GM18499 (cell line): ENCODE results near the gene PMM2.

Experiments
- ATAC-seq: cut with Tn5 transposase; IDR thresholded peaks from one replicate; pipeline ENCODE4 v1.9.1; 2021; ENCODE audit warnings: moderate number of reproducible peaks; ENCODE audit not compliant: insufficient read depth, unreplicated experiment

PMM2 gene

DNA sequence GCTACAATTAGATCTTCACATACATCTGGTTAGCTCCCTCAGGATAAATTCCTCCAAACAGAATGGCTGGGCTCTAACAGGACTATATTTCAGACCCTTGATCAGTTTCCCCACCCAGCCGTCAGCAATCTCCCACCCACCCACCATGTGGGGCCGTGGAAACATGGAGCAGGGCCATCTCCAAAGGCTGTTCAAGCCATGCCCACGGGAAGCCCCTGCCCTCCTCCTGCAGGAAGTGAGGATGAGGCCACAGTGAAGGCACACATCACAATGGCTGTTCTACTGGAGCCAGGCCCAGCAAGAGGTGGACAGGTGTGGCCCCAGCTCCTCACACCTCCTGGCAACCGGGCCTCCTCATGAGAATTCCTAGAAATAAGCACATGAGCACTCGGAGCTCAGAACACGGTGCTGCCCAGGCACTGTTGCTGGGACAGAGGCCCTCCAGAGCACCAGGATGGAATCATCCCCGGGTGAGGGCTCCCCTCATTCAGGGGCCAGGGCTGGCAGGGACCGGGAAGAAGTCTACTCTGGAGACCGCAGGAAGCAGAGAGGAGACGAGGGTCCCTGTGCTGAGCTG is 84.5 kb downstream of the PMM2 start, which contains the start of gene LITAFD:
TSS of gene LITAFD (plus strand) at position 311 of the 577 bp plus-strand sequence. CDS start 2,005 bp downstream, outside the sequence.
- ATAC-seq: no peak

DNA sequence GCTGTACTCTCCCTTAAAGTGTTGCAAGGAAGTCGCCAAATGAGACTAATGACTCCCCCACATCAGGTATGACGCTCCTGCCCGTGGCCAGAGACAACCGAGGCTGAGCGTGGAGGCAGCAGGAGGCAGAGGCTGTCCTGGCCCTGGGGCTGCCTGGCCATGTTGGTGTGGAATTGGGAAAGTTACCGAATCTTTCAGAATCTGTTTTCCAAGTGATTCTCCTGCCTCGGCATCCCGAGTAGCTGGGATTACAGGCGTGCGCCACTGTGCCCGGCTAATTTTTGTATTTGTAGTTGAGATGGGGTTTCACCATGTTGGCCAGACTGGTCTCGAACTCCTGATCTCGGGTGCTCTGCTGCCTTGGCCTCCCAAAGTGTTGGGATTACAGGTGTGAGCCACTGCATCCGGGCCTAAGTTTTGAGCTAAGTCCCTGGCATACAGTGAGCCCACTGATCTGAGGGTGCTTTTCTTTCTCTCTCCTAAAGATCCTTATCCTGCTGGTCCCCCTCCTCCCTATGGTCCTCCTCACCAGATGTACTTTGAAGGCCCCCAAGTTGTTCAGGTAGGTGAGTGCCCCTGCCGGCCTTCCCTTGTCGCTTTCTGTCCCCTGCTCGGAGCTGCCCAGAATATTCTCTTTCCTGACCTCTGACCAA is 85.2 kb downstream of the PMM2 start:
- ATAC-seq: no peak

DNA sequence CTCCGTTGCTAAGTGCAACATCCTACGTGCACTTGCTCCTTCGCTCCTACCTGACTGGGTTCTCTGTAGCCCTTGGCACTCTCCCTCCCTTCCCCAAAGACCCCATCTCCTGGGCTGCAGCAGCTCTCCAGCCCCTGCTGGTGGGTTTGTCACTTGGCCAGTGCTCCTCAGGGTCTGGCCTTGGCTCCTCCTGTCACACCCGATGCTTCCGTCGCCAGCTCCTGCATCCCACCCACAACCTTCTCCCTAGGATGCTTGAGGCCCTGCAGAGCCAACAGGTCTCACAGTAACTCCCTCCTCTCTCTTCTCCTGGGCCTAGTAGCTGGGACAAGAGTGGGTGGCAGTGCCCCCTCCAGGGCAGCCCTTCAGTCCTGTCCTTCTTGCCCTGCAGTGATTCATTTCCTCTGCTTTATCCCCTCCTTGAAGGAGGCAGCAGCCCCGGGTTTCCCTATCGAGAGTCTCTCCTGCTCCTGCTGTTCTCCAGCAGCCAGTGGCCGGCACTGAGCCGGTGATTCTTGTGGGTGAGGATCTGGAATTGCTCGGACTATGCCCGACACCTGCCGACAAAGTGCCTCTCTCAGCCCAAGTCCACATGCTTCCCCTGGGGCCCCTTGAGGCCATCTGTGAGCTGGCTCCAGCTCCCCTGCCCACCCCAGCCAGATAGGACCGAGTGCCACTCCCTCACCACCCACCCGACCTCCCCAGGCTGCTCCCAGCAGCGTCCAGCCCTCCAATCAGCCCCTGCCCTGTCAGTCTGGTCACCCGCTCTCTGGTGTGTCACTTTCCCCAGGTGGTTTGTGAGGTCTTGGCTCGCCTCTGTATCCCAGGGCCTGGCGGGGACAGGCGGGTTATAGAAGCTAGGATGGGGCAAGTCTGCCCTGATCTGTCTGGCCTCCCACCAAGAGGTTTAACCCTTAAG is 88.3 kb downstream of the PMM2 start:
- ATAC-seq: no peak

DNA sequence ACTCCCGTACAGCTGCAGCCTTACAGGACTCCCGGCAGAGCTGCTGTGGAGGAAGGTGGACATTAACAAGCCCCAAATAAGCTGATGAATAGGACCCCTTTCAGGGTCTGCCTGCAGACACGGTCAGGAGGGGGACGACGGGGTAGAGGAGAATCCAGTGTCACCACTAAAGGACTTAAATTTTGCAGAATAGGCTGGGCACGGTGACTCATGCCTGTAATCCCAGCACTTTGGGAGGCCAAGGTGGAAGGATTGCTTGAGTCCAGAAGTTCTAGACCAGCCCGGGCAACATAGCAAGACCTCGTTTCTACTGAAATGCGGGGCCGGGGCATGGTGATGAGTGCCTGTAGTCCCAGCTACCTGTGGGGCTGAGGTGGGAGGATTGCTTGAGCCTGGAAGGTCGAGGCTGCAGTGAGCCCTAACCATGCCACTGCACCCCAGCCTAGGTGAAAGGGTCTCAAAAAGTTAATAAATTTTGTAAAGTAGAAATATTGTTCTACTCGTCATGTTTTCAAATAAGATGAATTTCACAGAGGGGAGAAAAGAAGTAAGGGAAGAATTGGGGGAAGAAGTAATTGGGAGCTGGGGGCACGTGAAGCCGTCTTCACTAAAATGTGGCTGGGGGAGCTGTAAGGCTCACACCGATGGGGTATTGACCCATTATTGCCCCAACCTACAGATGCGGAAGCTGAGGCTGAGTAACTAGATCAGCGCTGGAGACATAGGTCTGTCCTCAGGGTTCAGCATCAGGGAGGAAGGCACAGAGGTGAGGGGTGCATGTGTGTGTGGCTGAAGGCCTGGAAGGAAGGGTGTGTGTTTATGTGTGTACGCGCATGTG is 89.2 kb downstream of the PMM2 start:
- ATAC-seq: no peak

DNA sequence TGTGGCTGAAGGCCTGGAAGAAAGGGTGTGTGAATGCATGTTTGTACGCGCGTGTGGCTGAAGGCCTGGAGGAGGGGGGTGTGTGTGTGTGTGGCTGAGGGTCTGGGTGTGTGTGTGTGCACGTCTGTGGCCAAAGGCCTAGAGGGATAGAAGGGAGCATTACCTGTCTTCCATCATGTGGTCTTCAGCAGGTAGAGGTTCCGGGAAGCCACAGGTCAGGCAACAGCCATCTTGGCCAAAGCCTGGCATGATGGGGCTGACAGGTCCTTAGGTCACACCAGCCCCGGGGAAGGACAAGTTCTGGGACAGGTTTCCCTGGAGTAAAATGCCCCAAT is 89.8 kb downstream of the PMM2 start:
- no peak for ATAC-seq

DNA sequence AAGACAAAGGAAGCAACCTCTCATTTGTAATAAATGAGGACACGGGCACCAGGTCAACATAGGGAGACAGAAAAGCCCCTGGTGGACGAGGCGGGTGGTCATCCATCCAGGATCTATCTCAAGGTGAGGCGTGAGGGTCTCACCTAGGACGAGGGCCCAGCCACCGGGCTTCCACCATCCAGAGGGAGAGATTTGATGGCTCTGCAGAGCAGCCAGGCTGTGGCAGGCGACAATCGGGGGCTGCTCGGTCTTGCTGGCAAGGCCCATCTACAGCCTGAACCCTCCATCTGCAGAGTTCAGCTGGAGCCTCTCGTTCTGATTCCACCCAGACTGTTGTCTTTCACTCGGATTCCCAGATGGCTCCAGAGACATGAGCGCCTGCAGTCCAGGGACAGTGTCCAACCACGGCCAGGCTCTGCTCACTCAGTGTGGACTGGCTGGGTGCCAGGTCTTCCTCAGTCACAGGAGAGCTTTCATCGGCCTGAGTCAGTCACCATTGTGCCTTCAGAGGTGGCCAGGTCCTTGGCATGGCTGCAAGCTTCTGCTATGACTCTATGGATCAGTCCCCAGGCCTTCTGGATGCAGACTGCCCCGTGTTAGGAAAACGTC is 90.4 kb downstream of the PMM2 start:
- no peak for ATAC-seq

DNA sequence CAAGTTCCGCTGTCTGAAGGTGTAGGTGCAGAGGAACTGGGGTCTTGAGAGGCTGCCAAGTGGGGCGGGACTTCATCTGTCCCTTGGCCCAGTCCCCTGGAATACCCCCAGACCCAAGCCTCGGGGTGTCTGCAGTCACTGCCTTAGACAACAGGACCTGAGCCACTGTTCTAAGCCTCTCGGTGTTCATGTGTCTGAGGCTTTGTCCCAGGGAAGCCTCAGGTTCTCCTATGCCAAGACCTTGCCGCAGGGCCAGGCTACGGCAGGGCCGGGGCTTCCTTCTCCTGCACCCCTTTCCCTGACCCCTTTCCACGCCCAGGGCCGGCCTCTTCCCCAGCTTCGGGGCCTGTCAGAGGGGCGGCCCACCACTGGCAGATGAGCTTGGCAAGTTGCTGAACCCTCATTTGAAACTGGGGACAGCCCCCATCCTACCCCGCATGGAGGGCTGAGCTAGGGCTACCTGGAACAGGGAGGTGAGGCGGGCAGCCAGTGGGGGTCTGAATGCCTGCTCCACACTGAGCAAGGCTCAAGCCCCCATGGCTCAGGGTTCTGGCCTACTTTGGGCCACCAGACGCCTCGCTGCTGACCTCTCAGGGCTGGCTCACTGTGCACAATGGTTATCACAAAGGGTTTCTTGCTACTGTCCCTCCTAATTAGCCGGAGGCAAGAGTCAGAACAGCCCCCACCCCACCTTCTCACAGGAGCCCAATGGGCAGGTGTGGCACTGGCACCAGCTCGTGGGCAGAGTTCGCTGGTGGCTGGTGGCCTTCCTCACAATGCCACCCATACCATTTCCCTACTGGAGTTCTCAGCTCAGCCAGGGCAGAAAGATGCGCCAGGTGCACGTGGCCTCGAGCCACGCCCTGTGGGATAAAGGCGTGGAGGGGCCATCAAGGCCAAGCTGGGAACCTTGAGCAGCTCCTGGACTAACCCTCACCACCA is 91.6 kb downstream of the PMM2 start:
- no peak for ATAC-seq

DNA sequence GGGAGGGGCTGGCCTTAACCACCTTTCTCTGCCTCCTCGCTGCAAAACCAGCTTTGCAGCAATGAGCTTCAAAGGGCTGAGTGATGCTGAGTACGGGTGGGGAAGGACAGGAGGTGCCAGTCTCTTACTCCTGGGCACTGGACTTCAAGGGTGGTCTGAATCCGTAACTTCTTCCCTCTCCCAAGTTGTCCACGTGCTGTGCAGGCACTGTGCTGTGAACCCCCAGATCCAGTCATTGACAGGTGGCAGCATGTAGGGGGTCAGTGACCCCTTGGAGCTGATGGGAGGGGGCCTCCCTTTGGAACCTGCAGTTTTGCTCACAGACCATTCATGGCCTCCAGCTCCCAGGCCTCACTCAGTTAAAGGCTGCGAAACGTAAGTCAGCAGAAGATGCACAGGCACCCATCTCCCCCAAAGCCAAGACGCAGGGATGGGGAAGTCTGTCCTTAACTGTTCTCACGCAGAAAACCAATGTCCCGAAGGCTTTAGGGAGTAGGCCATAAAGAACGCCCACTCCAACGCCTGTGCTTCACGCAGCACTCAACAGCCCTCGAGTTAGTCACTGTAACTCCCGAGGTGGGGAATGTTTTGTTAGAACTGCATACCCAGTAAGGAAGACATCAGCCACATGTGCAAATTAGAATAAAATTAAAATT is 92.4 kb downstream of the PMM2 start:
- ATAC-seq: no peak

DNA sequence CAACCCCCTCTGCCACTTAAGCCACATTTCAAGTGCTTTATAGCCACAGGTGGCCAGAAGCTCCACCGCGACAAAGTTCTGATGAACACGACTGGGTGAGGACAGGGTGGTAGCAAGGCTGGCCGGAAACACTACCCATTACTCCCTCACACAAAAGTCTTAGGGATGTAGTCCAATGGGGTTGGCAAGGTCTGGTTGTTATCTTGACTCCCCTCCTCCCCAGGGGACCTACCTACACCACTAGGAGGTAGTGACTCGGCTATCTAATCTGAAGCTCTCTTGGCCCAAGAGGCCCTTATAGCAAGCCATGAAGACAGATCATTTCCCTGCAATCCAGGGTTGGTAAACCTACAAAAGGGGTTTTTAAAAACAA is 92.9 kb downstream of the PMM2 start:
- no peak for ATAC-seq

DNA sequence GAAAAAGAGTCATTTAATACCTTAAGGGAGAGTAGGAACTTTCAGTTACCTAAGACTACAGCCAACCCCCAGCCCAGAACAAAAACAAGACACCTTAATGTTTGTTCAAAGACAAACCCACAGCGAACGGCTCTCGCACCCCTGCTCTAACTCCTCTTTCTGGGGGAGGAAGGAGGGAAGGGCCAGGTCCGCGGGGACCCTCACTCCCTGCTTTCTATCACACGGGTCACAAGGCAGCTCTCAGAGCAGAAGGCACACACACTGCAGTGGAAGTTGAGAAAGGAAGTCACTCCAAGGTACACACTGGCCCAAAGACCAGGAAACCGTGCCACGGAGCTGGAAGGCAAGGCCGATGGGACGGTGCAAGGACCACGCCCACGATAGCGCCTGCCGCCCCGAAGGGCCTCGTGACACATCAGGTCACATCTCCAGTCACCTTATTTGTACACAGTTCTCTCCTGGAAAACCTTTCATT is 94.5 kb downstream of the PMM2 start:
- no peak for ATAC-seq

DNA sequence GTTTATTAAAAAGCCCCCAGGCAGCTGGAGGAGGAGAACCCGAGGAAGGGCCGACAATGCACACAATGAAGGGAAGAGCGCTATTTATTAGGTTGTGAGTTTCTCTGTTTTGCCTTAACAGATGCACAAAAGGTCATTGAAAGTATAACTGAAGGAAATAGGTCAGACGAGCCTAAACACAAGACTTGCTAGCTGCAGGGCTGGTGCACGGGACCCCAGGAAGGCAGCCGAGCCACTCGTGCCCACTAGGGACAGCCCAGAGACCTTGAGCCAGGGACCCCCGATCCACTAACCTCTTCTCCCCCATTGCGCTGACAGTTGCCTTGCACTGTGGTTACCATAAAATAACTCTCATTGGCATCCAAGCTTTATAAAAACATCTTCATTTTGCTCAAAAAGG is 95.8 kb downstream of the PMM2 start:
- no peak for ATAC-seq

DNA sequence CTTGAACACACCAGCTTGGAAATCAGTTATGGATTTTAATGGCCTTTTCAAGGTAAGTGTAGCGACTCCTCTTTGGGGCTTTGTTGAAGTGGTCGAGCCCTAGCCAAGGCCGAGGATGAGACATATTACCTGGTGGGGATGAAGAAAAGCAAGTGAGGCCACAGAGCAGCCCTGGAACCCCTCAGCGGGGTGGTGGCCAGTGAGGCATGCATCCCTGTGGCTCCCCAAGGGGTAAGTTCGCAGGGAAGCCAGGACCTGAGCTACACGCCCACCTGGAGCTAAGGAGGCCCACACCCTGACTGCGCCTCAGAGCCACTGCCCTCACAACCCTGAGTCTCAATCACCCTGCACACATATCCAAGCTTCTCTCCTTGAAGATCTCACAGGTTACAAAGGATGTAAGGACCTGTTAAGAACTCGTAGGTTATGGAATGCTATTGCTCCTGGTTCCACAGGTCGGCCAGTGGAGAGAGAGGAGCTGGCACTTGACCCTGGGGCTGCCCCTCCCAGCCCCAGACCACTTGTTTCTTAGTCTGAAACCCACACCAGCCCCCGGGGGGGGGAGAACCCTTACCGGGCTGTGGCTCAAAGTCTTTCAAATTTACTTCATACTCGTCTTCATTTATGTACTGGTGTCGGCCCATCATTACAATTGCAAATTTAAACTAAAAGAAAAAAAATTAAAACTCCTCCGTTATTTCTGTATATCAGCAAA is 96.5 kb downstream of the PMM2 start:
- ATAC-seq: no peak

DNA sequence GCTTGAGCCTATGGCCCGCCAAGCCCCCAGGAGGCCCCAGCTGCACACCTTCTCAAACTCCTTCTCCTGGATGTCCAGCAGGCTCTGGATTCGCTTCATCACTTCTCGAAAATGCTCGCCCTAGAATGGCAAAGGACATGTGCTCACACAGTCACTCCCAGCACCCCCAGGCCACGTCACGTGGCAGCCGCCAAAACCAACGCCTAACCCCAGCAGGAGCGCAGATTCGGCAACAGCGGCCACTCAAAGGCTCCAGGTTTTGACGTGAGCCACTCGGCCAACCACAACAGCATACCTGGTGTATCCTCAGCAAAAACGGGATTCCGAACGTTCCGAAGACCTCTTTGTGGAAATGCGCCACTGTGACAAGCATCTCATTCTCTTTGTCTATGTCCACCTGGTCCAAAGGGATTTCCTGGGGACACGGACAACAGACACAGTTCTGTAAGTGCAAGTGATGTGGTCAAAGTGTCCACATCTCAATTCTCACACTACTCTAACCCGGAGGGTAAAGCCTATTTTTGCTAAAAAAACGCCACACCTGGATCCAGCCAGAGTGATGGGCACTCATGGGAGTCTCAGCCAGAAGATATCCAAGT is 97.2 kb downstream of the PMM2 start:
- ATAC-seq: no peak

DNA sequence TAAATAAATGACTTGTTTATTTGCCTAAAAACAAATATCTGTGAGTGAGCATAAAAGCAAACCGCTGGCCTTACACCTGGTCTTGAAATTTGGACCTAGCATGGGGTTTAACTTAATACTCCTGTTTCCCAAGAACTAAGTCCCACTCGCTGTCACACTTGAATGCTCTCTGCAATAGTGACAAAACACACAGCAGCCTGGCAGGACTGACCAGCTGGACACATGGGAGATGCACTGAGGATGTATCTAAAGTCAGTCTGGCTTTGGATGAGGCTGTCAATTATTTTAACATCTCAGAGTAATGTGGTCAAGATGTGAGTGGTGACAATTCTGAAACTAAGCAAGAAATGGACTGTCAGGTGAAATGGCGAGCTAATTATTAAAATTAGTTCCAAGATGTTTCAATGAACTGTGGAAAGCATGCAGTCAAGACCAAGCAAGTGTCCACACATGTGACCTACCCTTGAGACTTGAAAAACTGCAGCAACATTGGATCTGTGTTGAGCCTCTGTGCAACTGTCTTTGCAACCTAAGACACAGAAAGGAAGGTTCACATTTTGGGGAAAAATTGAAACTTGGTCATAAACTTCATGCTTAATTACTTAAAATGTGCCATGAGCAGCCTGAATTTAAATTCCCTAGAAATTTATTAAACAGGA is 101.2 kb downstream of the PMM2 start:
- ATAC-seq: no peak
